ENCODE results near the gene TBC1D22A.

TBC1D22A gene

GRCh38 chr22:47036352-47036751 lies 273.9 kb downstream of the TBC1D22A start:
- TF ChIP-seq CTCF (IDR thresholded peaks at IDR 0.05) = no peak

GRCh38 chr22:47036936-47037485 lies 274.6 kb downstream of the TBC1D22A start:
- TF ChIP-seq CTCF (IDR thresholded peaks at IDR 0.05) = no peak

GRCh38 chr22:47038206-47038835 lies 275.9 kb downstream of the TBC1D22A start:
- TF ChIP-seq CTCF (IDR thresholded peaks at IDR 0.05) = no peak

GRCh38 chr22:47039356-47039755 lies 276.9 kb downstream of the TBC1D22A start:
- TF ChIP-seq CTCF (IDR thresholded peaks at IDR 0.05) = no peak

- no peak for TF ChIP-seq CTCF (IDR thresholded peaks at IDR 0.05)
Observed at GRCh38 chr22:47040486-47041270, 278.2 kb downstream of the TBC1D22A start.

GRCh38 chr22:47041271-47042115 lies 279.0 kb downstream of the TBC1D22A start:
- no peak for TF ChIP-seq CTCF (IDR thresholded peaks at IDR 0.05)

- TF ChIP-seq CTCF (IDR thresholded peaks at IDR 0.05) = no peak
Observed at GRCh38 chr22:47042116-47042825, 279.8 kb downstream of the TBC1D22A start.
